ENCODE measurements around the gene CEL.

GRCh38 chr9:133120501-133121197 lies 58.9 kb downstream of the CEL start:
- TF ChIP-seq POLR2A (IDR thresholded peaks at IDR 0.05) = peak; percentile 25 to 40 (median 32)
- TF ChIP-seq, protein P1, sequence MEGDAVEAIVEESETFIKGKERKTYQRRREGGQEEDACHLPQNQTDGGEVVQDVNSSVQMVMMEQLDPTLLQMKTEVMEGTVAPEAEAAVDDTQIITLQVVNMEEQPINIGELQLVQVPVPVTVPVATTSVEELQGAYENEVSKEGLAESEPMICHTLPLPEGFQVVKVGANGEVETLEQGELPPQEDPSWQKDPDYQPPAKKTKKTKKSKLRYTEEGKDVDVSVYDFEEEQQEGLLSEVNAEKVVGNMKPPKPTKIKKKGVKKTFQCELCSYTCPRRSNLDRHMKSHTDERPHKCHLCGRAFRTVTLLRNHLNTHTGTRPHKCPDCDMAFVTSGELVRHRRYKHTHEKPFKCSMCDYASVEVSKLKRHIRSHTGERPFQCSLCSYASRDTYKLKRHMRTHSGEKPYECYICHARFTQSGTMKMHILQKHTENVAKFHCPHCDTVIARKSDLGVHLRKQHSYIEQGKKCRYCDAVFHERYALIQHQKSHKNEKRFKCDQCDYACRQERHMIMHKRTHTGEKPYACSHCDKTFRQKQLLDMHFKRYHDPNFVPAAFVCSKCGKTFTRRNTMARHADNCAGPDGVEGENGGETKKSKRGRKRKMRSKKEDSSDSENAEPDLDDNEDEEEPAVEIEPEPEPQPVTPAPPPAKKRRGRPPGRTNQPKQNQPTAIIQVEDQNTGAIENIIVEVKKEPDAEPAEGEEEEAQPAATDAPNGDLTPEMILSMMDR (IDR thresholded peaks at IDR 0.05) = no peak
